ENCODE results near the gene HTRA2. TPM values are rescaled to one million over a fixed set of nuclear protein-coding genes. Genes with fewer than 3 reads are reported as not detected.

HTRA2 gene
- total and polyA plus RNA-seq, 9 of the 15 experiments (the other 6 are each of a cell fraction or from before 2014, with no cell fraction given) = 54.2 to 71.2 (median 65.8) TPM

DNA sequence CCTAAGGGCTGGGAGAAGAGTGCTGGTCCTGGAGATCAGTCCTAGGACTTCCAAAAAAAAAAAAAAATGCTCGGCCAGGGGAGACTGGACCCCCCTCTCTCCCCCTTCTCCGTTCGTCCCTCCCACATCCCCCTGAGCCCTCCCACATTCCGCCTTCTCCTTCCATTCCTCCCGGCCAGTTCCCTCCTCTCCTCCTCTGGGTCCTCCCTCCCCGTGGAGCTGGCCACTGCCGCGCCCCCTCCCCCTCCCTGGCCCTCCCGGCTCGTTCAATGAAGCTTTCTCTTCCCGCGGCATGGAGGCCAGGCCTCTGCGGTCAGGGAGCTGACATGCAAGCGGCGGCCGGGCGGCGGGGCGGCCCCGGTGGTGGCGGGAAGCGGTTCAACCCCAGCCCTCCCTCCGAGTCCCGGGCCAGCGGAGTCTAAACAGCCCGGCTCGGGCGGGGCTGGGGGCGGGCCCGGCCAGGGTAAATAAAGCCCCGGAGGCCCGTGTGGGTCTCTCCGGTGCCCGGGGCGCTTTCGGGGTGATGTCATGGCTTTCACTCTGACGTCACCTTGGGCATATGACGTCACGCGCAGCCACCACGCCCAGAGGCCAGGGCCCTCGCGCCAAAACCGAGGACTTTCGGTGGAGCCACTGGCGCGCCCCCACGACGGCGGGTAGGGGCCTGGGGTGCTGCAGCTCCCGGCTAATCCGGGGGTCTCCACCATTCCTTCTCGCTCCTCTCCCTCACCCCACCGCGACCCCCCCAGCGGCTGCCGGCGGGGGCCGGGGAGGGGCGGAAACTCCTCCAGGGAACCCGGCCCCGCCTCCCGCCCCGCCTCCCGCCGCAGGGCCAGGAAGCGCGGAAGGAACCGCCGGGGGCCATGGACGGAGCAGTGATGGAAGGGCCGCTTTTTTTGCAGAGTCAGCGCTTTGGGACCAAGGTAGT, 24.4 kb downstream of the HTRA2 start, which contains the start of the genes DOK1 and LOXL3 (continued):
- TF ChIP-seq, protein P1, sequence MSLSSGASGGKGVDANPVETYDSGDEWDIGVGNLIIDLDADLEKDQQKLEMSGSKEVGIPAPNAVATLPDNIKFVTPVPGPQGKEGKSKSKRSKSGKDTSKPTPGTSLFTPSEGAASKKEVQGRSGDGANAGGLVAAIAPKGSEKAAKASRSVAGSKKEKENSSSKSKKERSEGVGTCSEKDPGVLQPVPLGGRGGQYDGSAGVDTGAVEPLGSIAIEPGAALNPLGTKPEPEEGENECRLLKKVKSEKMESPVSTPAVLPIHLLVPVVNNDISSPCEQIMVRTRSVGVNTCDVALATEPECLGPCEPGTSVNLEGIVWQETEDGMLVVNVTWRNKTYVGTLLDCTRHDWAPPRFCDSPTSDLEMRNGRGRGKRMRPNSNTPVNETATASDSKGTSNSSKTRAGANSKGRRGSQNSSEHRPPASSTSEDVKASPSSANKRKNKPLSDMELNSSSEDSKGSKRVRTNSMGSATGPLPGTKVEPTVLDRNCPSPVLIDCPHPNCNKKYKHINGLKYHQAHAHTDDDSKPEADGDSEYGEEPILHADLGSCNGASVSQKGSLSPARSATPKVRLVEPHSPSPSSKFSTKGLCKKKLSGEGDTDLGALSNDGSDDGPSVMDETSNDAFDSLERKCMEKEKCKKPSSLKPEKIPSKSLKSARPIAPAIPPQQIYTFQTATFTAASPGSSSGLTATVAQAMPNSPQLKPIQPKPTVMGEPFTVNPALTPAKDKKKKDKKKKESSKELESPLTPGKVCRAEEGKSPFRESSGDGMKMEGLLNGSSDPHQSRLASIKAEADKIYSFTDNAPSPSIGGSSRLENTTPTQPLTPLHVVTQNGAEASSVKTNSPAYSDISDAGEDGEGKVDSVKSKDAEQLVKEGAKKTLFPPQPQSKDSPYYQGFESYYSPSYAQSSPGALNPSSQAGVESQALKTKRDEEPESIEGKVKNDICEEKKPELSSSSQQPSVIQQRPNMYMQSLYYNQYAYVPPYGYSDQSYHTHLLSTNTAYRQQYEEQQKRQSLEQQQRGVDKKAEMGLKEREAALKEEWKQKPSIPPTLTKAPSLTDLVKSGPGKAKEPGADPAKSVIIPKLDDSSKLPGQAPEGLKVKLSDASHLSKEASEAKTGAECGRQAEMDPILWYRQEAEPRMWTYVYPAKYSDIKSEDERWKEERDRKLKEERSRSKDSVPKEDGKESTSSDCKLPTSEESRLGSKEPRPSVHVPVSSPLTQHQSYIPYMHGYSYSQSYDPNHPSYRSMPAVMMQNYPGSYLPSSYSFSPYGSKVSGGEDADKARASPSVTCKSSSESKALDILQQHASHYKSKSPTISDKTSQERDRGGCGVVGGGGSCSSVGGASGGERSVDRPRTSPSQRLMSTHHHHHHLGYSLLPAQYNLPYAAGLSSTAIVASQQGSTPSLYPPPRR (CRISPR knock-in tag; IDR thresholded peaks at IDR 0.05; ENCODE audit: borderline replicate concordance) = no peak
- no peak for TF ChIP-seq NR3C1 (CRISPR knock-in tag; IDR thresholded peaks at IDR 0.05)
- TF ChIP-seq, protein P2, sequence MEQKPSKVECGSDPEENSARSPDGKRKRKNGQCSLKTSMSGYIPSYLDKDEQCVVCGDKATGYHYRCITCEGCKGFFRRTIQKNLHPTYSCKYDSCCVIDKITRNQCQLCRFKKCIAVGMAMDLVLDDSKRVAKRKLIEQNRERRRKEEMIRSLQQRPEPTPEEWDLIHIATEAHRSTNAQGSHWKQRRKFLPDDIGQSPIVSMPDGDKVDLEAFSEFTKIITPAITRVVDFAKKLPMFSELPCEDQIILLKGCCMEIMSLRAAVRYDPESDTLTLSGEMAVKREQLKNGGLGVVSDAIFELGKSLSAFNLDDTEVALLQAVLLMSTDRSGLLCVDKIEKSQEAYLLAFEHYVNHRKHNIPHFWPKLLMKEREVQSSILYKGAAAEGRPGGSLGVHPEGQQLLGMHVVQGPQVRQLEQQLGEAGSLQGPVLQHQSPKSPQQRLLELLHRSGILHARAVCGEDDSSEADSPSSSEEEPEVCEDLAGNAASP (IDR thresholded peaks at IDR 0.05) = no peak
- TF ChIP-seq ZNF197 (CRISPR knock-in tag; IDR thresholded peaks at IDR 0.05; ENCODE audit: low read depth) = no peak
- no peak for TF ChIP-seq ZNF146 (CRISPR knock-in tag; IDR thresholded peaks at IDR 0.05; ENCODE audit: unreplicated experiment)
- TF ChIP-seq ZNF143 (CRISPR knock-in tag; IDR thresholded peaks at IDR 0.05) = no peak
- peak; percentile 83 for TF ChIP-seq HMGN3 (IDR thresholded peaks at IDR 0.05; ENCODE audit: borderline replicate concordance, extremely low read depth, insufficient read length, low read depth, low read length)
- no peak for TF ChIP-seq HCFC1 (IDR thresholded peaks at IDR 0.05; ENCODE audit: low read depth, low read length)
- TF ChIP-seq RCOR1 (IDR thresholded peaks at IDR 0.05; ENCODE audit: borderline replicate concordance in 1 of 2, low read depth in 2 of 2, low read length in 2 of 2) = peak in 1 of 2 experiments; percentile 0; a peak in 2 of 4 replicates
- TF ChIP-seq KAT2B (IDR thresholded peaks at IDR 0.05; ENCODE audit: low read depth, low read length) = no peak
- TF ChIP-seq ELF2 (CRISPR knock-in tag; IDR thresholded peaks at IDR 0.05) = no peak
- TF ChIP-seq RHOXF2B (CRISPR knock-in tag; conservative IDR thresholded peaks at IDR 0.05) = no peak
- TF ChIP-seq FOXK2 (conservative IDR thresholded peaks at IDR 0.05 in 1 of 2, IDR thresholded peaks at IDR 0.05 in 1 of 2; ENCODE audit: low read depth in 2 of 2) = peak in 1 of 2 experiments; percentile 16; a peak in 1 of 4 replicates
- peak; percentile 42; the same call in 1 of the 2 replicates for TF ChIP-seq CTBP1 (IDR thresholded peaks at IDR 0.05; ENCODE audit: borderline replicate concordance)
- peak; percentile 42; the same call in 1 of the 2 replicates for TF ChIP-seq XRCC5 (IDR thresholded peaks at IDR 0.05; ENCODE audit: low read depth, low read length)
- TF ChIP-seq SP1 (CRISPR knock-in tag; IDR thresholded peaks at IDR 0.05) = peak; percentile 79
- peak; percentile 22 for TF ChIP-seq CCNT2 (IDR thresholded peaks at IDR 0.05; ENCODE audit: borderline replicate concordance, extremely low read depth, insufficient read length, low read depth, low read length)
- TF ChIP-seq MCM7 (IDR thresholded peaks at IDR 0.05) = no peak
- TF ChIP-seq KLF6 (CRISPR knock-in tag; IDR thresholded peaks at IDR 0.05; ENCODE audit: borderline replicate concordance) = 0 out of 2 replicates have a peak, but pooled peaks have one; percentile 45
- TF ChIP-seq ZNF316 (IDR thresholded peaks at IDR 0.05) = peak; percentile 100
- TF ChIP-seq STAG1 (CRISPR knock-in tag; IDR thresholded peaks at IDR 0.05; ENCODE audit: borderline replicate concordance) = no peak

Measured in K562 (cell line).